Mucosa of descending colon (tissue), 3 donors: ENCODE measurements around the gene ADGRD1. TPM values are rescaled to one million over a fixed set of nuclear protein-coding genes. Genes with fewer than 3 reads are reported as not detected.

ENCODE experiments used
- ATAC-seq: fragments of 200-7000 bp; cut with Tn5 transposase; one replicate; pipeline ENCODE4 v1.9.1; 2020; ENCODE audit warnings: mild to moderate bottlenecking, moderate library complexity
- DNase-seq, 3 donors: peaks; one replicate each; pipeline ENCODE4 v3.0.0-alpha.2; 2020
- H3K36me3 ChIP-seq: fragments of 200-600 bp; one replicate; pipeline ENCODE4 v1.8.0; 2021; ENCODE audit warnings: low read depth, mild to moderate bottlenecking
- H3K4me1 ChIP-seq: fragments of 200-600 bp; one replicate; pipeline ENCODE4 v1.8.0; 2021; ENCODE audit warnings: low read depth, mild to moderate bottlenecking
- H3K4me3 ChIP-seq: fragments of 200-600 bp; one replicate; pipeline ENCODE4 v1.8.0; 2021; ENCODE audit warnings: mild to moderate bottlenecking
- H3K9me3 ChIP-seq: fragments of 200-600 bp; one replicate; pipeline ENCODE4 v1.8.0; 2021; ENCODE audit warnings: mild to moderate bottlenecking
- intact Hi-C, 2 donors: fragments of 100-400 bp; cut with DNase I in 1 of 2; cut with micrococcal nuclease in 1 of 2; formaldehyde crosslinking; loops; one replicate each; pipeline versions ENCODE4 v1.11.0 to v1.11.1; 2022; cut with DNase I, micrococcal nuclease
- total RNA-seq, 3 donors: library from RNA; stranded (reverse); fragmentation: NEBNext Ultra II Directional in 2 of 3; extraction: Animal tissue kit (Norgen Biotek cat#: 25700) in 2 of 3; gene quantifications; one replicate each; pipeline versions ENCODE4 v1.2.1 to v1.2.4, GENCODE V29; 2021 to 2023
- TF ChIP-seq, protein P1 (sequence below): fragments of 200-600 bp; IDR thresholded peaks from one replicate; pipeline ENCODE4 v1.8.0; 2022; ENCODE audit warnings: antibody characterized with exemption, mild to moderate bottlenecking
- donor health status: DM: no; HTN: no; CAD: no; lungs with moderate emphysema.
- donor health status: DM: no; HTN: no; CAD: no.
- donor health status: DM: no; HTN: yes; CAD: no.

The ADGRD1 gene
- total RNA-seq, 3 donors from 2014 or later = 2.6 to 18.4 (median 12.9) TPM

DNA sequence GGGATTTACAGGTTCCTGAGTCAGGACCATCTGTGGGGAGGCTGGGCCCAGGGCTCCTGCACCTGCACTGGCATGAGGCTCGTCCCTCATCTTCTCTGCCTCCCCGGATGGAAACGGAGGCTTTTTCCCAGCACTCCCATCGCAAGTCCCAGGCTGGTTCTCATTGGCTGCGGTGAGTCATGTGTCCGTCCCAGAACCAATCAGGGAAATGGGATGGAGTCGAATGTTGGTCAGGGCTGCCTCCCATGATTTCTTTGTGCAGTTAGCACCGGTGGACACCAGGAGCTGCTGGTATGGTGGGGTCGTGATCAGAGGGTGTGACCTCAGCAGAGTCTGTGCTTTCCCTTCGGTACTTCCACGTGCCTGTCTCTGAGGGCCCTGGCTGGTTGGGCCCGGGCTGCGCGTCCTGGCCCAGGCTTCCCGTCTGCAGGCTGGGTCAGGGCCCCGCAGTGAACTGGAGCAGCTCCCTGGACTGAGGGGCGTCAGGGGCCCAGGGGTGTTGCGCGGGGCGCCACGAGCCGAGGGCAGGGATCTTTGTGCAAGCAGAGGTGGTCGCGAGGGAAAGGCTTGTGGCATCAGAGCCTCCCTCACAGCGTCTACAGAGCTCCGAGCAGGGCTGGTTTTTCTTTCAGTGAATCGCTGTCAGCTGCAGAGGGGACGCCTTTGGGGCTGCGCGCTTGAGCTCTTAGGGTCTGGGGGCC lies 168.1 kb downstream of the ADGRD1 start:
- DNase-seq = no peak
- ATAC-seq = no peak
- intact Hi-C loops = no loop called here
- TF ChIP-seq, protein P1, sequence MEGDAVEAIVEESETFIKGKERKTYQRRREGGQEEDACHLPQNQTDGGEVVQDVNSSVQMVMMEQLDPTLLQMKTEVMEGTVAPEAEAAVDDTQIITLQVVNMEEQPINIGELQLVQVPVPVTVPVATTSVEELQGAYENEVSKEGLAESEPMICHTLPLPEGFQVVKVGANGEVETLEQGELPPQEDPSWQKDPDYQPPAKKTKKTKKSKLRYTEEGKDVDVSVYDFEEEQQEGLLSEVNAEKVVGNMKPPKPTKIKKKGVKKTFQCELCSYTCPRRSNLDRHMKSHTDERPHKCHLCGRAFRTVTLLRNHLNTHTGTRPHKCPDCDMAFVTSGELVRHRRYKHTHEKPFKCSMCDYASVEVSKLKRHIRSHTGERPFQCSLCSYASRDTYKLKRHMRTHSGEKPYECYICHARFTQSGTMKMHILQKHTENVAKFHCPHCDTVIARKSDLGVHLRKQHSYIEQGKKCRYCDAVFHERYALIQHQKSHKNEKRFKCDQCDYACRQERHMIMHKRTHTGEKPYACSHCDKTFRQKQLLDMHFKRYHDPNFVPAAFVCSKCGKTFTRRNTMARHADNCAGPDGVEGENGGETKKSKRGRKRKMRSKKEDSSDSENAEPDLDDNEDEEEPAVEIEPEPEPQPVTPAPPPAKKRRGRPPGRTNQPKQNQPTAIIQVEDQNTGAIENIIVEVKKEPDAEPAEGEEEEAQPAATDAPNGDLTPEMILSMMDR = no peak
- Histone ChIP-seq H3K4me3 (no peak overlapping the region), H3K4me1 (no peaks in the 10 kb centered on the region), H3K36me3 (no peaks in the 10 kb centered on the region), H3K9me3 (no peaks in the 10 kb centered on the region)

GRCh38 chr12:131122631-131123030 lies 168.9 kb downstream of the ADGRD1 start:
- Histone ChIP-seq H3K9me3 (no peaks in the 10 kb centered on the region), H3K4me3 (no peak overlapping the region), H3K36me3 (no peaks in the 10 kb centered on the region), H3K4me1 (no peaks in the 10 kb centered on the region)
- TF ChIP-seq, protein P1 = no peak
- intact Hi-C loops = no loop called here
- ATAC-seq (no peak), DNase-seq (no peak)

- Histone ChIP-seq H3K9me3 (peaks cover 6% of the 10 kb centered on the region), H3K36me3 (no peaks in the 10 kb centered on the region), H3K4me1 (no peaks in the 10 kb centered on the region), H3K4me3 (no peak overlapping the region)
- DNase-seq (no peak), ATAC-seq (no peak)
- TF ChIP-seq, protein P1 = no peak
- intact Hi-C loops = no loop called here
These were observed 170.1 kb downstream of the ADGRD1 start for GRCh38 chr12:131123817-131124216.

GRCh38 chr12:131124487-131125280 lies 171.0 kb downstream of the ADGRD1 start:
- Histone ChIP-seq H3K4me1 (no peaks in the 10 kb centered on the region), H3K4me3 (no peak overlapping the region), H3K9me3 (peaks cover 6% of the 10 kb centered on the region), H3K36me3 (no peaks in the 10 kb centered on the region)
- TF ChIP-seq, protein P1 = no peak
- no peak for DNase-seq
- ATAC-seq = no peak
- intact Hi-C loops = no loop called here

DNA sequence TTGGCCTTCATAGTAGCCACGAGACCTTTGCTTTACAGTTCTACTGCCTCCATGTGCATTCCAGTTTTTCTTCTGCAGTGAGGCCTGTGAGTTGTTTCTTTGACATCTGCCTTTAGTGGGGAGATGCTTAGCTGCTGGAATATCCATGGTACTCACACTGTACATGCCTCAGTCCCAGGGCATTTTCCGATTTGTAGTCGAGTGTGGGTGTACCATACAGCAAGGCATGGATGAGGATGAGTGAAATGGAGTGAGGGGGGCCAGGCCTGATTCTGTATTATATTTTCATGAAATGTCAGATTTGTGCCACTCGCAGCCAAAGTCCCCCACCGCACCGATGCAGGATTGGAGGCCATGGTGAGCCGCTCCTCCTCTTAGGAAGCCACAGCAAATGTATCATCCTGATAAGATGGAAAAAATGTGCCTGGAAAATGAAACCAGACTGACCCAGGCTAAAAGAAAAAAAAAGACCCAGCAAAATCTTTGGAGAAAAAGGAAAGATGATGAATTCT lies 173.0 kb downstream of the ADGRD1 start:
- DNase-seq = no peak
- intact Hi-C loops = no loop called here
- peaks cover 6% of the 10 kb centered on the region for H3K9me3 ChIP-seq
- no peaks in the 10 kb centered on the region for H3K4me1 ChIP-seq
- no peak overlapping the region for H3K4me3 ChIP-seq
- no peak for ATAC-seq
- TF ChIP-seq, protein P1 = no peak
- no peaks in the 10 kb centered on the region for H3K36me3 ChIP-seq
